Measurements from ENCODE around the gene MANF. TPM values are rescaled to one million over a fixed set of nuclear protein-coding genes. Genes with fewer than 3 reads are reported as not detected.
A peak's percentile ranks its signal among the peaks of the same experiment; 100 is the strongest.

MANF gene
- total RNA-seq (10 to 100 TPM; 12.2 to 26.2 (median 20.5) TPM), polyA plus RNA-seq (100 to 1,000 TPM in 1 of 3 donors, 10 to 100 TPM in 2; 16.8 to 138 (median 28.2) TPM)

DNA sequence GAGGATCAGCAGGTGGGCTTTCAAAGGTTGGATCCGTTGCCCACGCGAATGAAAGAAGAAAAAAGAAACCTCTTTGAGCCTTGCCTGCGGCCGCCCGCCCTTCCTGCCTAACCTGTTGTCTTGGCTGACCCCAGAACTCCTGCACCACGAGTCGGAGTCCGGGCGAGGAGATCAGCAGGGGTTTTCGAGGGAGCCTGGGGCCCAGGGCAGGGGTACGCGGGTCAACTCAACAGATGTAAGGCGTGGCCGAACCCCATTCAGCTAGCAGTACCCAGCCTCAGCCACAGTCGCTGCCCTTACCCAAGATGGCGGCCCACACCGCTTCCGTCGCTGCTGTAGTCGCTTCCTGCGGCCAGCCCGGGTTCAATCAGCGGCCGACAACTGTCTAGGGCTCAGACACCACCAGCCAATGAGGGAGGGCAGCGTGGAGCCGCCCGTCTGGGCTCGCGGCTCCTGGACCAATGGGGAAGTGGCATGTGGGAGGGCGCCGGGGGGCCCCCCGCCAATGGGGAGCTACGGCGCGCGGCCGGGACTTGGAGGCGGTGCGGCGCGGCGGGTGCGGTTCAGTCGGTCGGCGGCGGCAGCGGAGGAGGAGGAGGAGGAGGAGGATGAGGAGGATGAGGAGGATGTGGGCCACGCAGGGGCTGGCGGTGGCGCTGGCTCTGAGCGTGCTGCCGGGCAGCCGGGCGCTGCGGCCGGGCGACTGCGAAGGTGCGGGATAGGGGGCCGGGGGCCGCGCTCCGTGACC lies at the start of gene MANF:
Gene MANF, plus strand, starts transcription at position 566 of the 748 bp plus-strand sequence. Its CDS starts 52 bp downstream, at position 618.
- TF ChIP-seq POLR2AphosphoS5 (IDR thresholded peaks at IDR 0.05): peak; percentile 39 to 90 (median 81)
- TF ChIP-seq POLR2A (IDR thresholded peaks at IDR 0.05): peak; percentile 24 to 51
- no peak for TF ChIP-seq EP300 (IDR thresholded peaks at IDR 0.05)
- TF ChIP-seq, protein P1, sequence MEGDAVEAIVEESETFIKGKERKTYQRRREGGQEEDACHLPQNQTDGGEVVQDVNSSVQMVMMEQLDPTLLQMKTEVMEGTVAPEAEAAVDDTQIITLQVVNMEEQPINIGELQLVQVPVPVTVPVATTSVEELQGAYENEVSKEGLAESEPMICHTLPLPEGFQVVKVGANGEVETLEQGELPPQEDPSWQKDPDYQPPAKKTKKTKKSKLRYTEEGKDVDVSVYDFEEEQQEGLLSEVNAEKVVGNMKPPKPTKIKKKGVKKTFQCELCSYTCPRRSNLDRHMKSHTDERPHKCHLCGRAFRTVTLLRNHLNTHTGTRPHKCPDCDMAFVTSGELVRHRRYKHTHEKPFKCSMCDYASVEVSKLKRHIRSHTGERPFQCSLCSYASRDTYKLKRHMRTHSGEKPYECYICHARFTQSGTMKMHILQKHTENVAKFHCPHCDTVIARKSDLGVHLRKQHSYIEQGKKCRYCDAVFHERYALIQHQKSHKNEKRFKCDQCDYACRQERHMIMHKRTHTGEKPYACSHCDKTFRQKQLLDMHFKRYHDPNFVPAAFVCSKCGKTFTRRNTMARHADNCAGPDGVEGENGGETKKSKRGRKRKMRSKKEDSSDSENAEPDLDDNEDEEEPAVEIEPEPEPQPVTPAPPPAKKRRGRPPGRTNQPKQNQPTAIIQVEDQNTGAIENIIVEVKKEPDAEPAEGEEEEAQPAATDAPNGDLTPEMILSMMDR (IDR thresholded peaks at IDR 0.05): no peak
- Histone ChIP-seq H3K9me3 (no peaks in the 10 kb centered on the region), H3K4me1 (peaks cover 0 to 42% (median 35%) of the 10 kb centered on the region in 4 donors), H3K27me3 (no peaks in the 10 kb centered on the region), H3K27ac (peak within 1 kb of the TSS; percentile 84 to 96 (median 92)), H3K4me3 (peak within 1 kb of the TSS; percentile 59 to 91 (median 83)), H3K36me3 (peaks cover 0 to 20% (median 8%) of the 10 kb centered on the region in 4 donors)
- DNase-seq: peak; percentile 99
- intact Hi-C loops (cut with DNase I): loop anchor here (2.0 to 10.0 kb wide), 6 partner anchors 116 to 1060 kb away; partner anchors contain the start of genes C3orf18, DCAF1, DOCK3 and HEMK1
- 0 to 1% methylated on average over 65 of the region's 65 CpGs for WGBS, 2 donors

DNA sequence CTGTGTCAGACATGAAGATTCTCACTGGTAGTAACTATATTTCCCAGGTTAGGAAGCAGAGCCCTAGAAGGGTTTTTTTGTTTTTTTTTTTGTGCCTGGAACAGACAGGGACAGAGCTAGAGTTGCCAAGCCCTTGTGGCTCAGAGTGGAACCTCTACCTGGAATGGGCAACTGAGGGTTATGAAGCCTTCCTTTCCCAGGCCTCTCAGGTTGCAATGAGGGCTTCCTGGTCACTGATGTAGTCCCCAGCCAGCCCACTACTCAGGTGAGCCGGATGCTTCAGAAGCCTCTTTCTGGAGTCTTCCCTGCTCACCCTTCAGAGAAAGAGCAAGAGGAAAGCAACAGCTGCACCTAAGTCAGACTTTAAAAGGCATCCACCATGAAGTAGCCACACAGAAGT lies 48.8 kb upstream of the MANF start:
- WGBS, 2 donors: 87 to 89% methylated on average over 1 of the region's 1 CpG
- H3K27ac ChIP-seq: no peak overlapping the region
- peaks cover 0 to 5% (median 0%) of the 10 kb centered on the region in 4 donors for H3K36me3 ChIP-seq
- peaks cover 0 to 24% (median 19%) of the 10 kb centered on the region in 4 donors for H3K4me1 ChIP-seq
- TF ChIP-seq EP300 (IDR thresholded peaks at IDR 0.05) (no peak), POLR2AphosphoS5 (IDR thresholded peaks at IDR 0.05) (no peak), POLR2A (IDR thresholded peaks at IDR 0.05) (no peak)
- TF ChIP-seq, protein P1 (IDR thresholded peaks at IDR 0.05): no peak
- no peak overlapping the region for H3K4me3 ChIP-seq
- intact Hi-C loops (cut with DNase I): no loop called here
- no peaks in the 10 kb centered on the region for H3K27me3 ChIP-seq
- DNase-seq: no peak
- H3K9me3 ChIP-seq: peaks cover 0 to 4% (median 0%) of the 10 kb centered on the region in 4 donors

DNA sequence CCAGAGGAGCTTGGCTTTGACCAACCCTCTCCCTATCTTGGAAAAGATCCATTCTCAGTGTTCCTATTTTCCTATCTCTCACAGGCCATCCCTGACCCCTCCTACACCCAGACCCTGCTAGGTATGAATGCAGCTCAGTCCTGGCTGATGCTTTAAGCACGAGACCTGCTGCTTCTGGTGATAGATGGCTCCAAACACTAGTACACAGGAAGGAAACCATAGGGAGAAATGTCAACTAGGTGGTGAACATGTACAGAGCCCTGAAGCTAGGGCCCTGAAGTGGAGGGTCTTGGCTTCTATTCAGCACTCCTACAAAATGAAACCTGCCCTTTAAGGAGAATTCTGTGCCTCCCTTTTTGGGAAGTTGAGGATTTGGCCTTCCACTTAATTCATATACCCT lies 47.4 kb upstream of the MANF start:
- H3K9me3 ChIP-seq: no peaks in the 10 kb centered on the region
- no peak for DNase-seq
- 76 to 83% methylated on average over 1 of the region's 1 CpG for WGBS, 2 donors
- H3K27me3 ChIP-seq: no peaks in the 10 kb centered on the region
- H3K27ac ChIP-seq: no peak overlapping the region
- H3K36me3 ChIP-seq: peaks cover 0 to 5% (median 0%) of the 10 kb centered on the region in 4 donors
- H3K4me3 ChIP-seq: no peak overlapping the region
- intact Hi-C loops (cut with DNase I): no loop called here
- TF ChIP-seq EP300 (IDR thresholded peaks at IDR 0.05) (no peak), POLR2AphosphoS5 (IDR thresholded peaks at IDR 0.05) (no peak), POLR2A (IDR thresholded peaks at IDR 0.05) (no peak)
- peaks cover 0 to 24% (median 19%) of the 10 kb centered on the region in 4 donors for H3K4me1 ChIP-seq

DNA sequence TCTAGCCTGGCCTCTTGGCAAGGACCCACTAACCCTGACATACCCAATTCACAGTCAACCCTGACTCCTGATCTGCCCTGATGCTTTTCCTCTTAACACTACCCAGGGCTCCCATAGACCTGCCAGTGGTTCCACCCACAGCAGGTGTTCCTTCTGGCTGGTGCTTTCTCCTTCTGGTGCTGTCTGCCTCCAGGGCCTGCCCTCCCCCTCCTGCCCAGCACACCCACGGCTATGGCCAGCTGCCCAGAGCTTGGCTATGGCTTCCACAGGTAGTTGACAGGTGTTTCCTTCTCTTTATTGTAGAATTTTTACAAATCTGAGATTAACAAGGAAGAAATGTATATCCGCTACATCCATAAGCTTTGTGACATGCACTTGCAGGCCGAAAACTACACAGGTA lies 46.5 kb upstream of the MANF start:
- intact Hi-C loops (cut with DNase I): no loop called here
- H3K4me3 ChIP-seq: no peak overlapping the region
- WGBS, 2 donors: 38 to 69% methylated on average over 3 of the region's 3 CpGs
- peak; percentile 14 for DNase-seq
- no peaks in the 10 kb centered on the region for H3K9me3 ChIP-seq
- no peaks in the 10 kb centered on the region for H3K36me3 ChIP-seq
- H3K4me1 ChIP-seq: peaks cover 0 to 24% (median 19%) of the 10 kb centered on the region in 4 donors
- TF ChIP-seq POLR2A (IDR thresholded peaks at IDR 0.05): no peak
- no peak for TF ChIP-seq POLR2AphosphoS5 (IDR thresholded peaks at IDR 0.05)
- TF ChIP-seq EP300 (IDR thresholded peaks at IDR 0.05): no peak
- TF ChIP-seq, protein P1 (IDR thresholded peaks at IDR 0.05): no peak
- no peaks in the 10 kb centered on the region for H3K27me3 ChIP-seq
- H3K27ac ChIP-seq: no peak overlapping the region

Data from sigmoid colon (tissue), 7 donors.